Muscle of leg (tissue), 11 donors: Measurements from ENCODE around the gene GPATCH4. TPM values are rescaled to one million over a fixed set of nuclear protein-coding genes. Genes with fewer than 3 reads are reported as not detected.

Experiments
- DNase-seq: peaks from one replicate; pipeline ENCODE4 v3.0.0; 2013
- H3K27ac ChIP-seq: one replicate; pipeline ENCODE4 v1.5.1; 2013; ENCODE audit warnings: mild to moderate bottlenecking, low read length, control low read depth
- H3K27me3 ChIP-seq: one replicate; pipeline ENCODE4 v1.6.1; 2013; ENCODE audit warnings: low read length; ENCODE audit not compliant: control insufficient read depth, insufficient read depth
- H3K36me3 ChIP-seq: one replicate; pipeline ENCODE4 v1.6.1; 2013; ENCODE audit warnings: low read length; ENCODE audit not compliant: control insufficient read depth, insufficient read depth
- H3K4me1 ChIP-seq: one replicate; pipeline ENCODE4 v1.6.1; 2013; ENCODE audit warnings: low read length; ENCODE audit not compliant: control insufficient read depth, insufficient read depth
- H3K4me3 ChIP-seq: one replicate; pipeline ENCODE4 v1.5.1; 2013; ENCODE audit warnings: low read length, control low read depth
- H3K9me3 ChIP-seq: replicated peaks from 2 replicates; pipeline ENCODE4 v1.6.1; 2013; ENCODE audit warnings: low read depth, low read length; ENCODE audit not compliant: control insufficient read depth
- WGBS: methylation state at CpG from one replicate; pipeline ENCODE4 v1.1.5; 2013; ENCODE audit warnings: missing lambda C conversion rate; ENCODE audit not compliant: insufficient coverage; 5-methylcytosine and 5-hydroxymethylcytosine counted together
- polyA plus RNA-seq, 8 donors: library from polyadenylated mRNA; unstranded; fragments of 120-200 nt; gene quantifications; one replicate each; pipeline versions ENCODE4 v1.2.1 to v1.2.3, GENCODE V29; 2013; ENCODE audit warnings: inconsistent platforms in 1 of 8, low replicate concordance in 1 of 8; ENCODE audit not compliant: insufficient read length in 8 of 8, insufficient read depth in 1 of 8
- total RNA-seq: library from RNA; stranded (reverse); fragments of 120-200 nt; gene quantifications from one replicate; pipeline ENCODE4 v1.2.4, GENCODE V29; 2013

Gene GPATCH4
- total and polyA plus RNA-seq, 9 donors = 10.6 to 32.9 (median 27.7) TPM

GRCh38 chr1:156550346-156550745 lies 50.9 kb downstream of the GPATCH4 start:
- no peaks in the 10 kb centered on the region for H3K9me3 ChIP-seq
- peaks cover 36% of the 10 kb centered on the region for H3K36me3 ChIP-seq
- no peak overlapping the region for H3K4me3 ChIP-seq
- 83% methylated on average over 4 of the region's 5 CpGs for WGBS
- no peak overlapping the region for H3K27ac ChIP-seq
- no peaks in the 10 kb centered on the region for H3K4me1 ChIP-seq
- DNase-seq = no peak
- no peaks in the 10 kb centered on the region for H3K27me3 ChIP-seq

GRCh38 chr1:156549831-156550230 lies 51.4 kb downstream of the GPATCH4 start:
- DNase-seq = no peak

GRCh38 chr1:156549390-156549789 lies 51.9 kb downstream of the GPATCH4 start:
- no peaks in the 10 kb centered on the region for H3K4me1 ChIP-seq
- H3K36me3 ChIP-seq = peaks cover 36% of the 10 kb centered on the region
- H3K4me3 ChIP-seq = no peak overlapping the region
- no peak overlapping the region for H3K27ac ChIP-seq
- no peak for DNase-seq
- H3K27me3 ChIP-seq = no peaks in the 10 kb centered on the region
- no peaks in the 10 kb centered on the region for H3K9me3 ChIP-seq
- WGBS = 72% methylated on average over 2 of the region's 2 CpGs

More at GRCh38 chr1:156549831-156550230, 51.4 kb downstream of the GPATCH4 start:
- H3K36me3 ChIP-seq = peaks cover 36% of the 10 kb centered on the region
- H3K9me3 ChIP-seq = no peaks in the 10 kb centered on the region
- no peaks in the 10 kb centered on the region for H3K4me1 ChIP-seq
- H3K27me3 ChIP-seq = no peaks in the 10 kb centered on the region
- WGBS = 83% methylated on average over 1 of the region's 1 CpG
- no peak overlapping the region for H3K4me3 ChIP-seq
- H3K27ac ChIP-seq = no peak overlapping the region

- DNase-seq = no peak
- WGBS = 73% methylated on average over 6 of the region's 9 CpGs
- peaks cover 46% of the 10 kb centered on the region for H3K36me3 ChIP-seq
These were observed 53.3 kb downstream of the GPATCH4 start for GRCh38 chr1:156547982-156548381.

GRCh38 chr1:156547434-156547833 lies 53.8 kb downstream of the GPATCH4 start:
- H3K27ac ChIP-seq = no peak overlapping the region
- 100% methylated on average over 1 of the region's 4 CpGs for WGBS
- no peaks in the 10 kb centered on the region for H3K9me3 ChIP-seq
- DNase-seq = no peak
- no peak overlapping the region for H3K4me3 ChIP-seq
- H3K27me3 ChIP-seq = no peaks in the 10 kb centered on the region
- no peaks in the 10 kb centered on the region for H3K4me1 ChIP-seq
- peaks cover 46% of the 10 kb centered on the region for H3K36me3 ChIP-seq

More at GRCh38 chr1:156547982-156548381, 53.3 kb downstream of the GPATCH4 start:
- Histone ChIP-seq H3K9me3 (no peaks in the 10 kb centered on the region), H3K27me3 (no peaks in the 10 kb centered on the region), H3K4me1 (no peaks in the 10 kb centered on the region), H3K27ac (no peak overlapping the region), H3K4me3 (no peak overlapping the region)

- Histone ChIP-seq H3K4me1 (no peaks in the 10 kb centered on the region), H3K4me3 (no peak overlapping the region), H3K27ac (no peak overlapping the region), H3K36me3 (peaks cover 36% of the 10 kb centered on the region), H3K9me3 (no peaks in the 10 kb centered on the region), H3K27me3 (no peaks in the 10 kb centered on the region)
- no peak for DNase-seq
- 75% methylated on average over 1 of the region's 3 CpGs for whole genome bisulfite sequencing
These were observed 55.0 kb downstream of the GPATCH4 start for GRCh38 chr1:156546267-156546666.

- no peak overlapping the region for H3K27ac ChIP-seq
- no peaks in the 10 kb centered on the region for H3K9me3 ChIP-seq
- no peaks in the 10 kb centered on the region for H3K27me3 ChIP-seq
- H3K4me3 ChIP-seq = no peak overlapping the region
- H3K36me3 ChIP-seq = peaks cover 35% of the 10 kb centered on the region
- 90% methylated on average over 3 of the region's 3 CpGs for WGBS
- no peaks in the 10 kb centered on the region for H3K4me1 ChIP-seq
- no peak for DNase-seq
These were observed 56.6 kb downstream of the GPATCH4 start for GRCh38 chr1:156544592-156545102.

Other genes starting within 250 kb of the GPATCH4 start
- not detected for gene RHBG, start 232.3 kb downstream of the GPATCH4 start, total RNA-seq
- gene RHBG, start 232.3 kb downstream of the GPATCH4 start, polyA plus RNA-seq = 1 to 10 TPM in 1 of 8 donors, under 1 TPM in 2, not detected in 5; 0.13 to 1.2 (median 0.49) TPM
- gene MEF2D, start 100.7 kb downstream of the GPATCH4 start, total RNA-seq = 16.8 TPM
- 10 to 100 TPM; 48.8 to 75.3 (median 60.8) TPM for gene MEF2D, start 100.7 kb downstream of the GPATCH4 start, polyA plus RNA-seq
- gene IQGAP3, start 28.9 kb downstream of the GPATCH4 start, total RNA-seq = 5.3 TPM
- 10 to 100 TPM in 2 of 8 donors, 1 to 10 TPM in 6; 5.7 to 11.8 (median 8.7) TPM for gene IQGAP3, start 28.9 kb downstream of the GPATCH4 start, polyA plus RNA-seq
- 0.09 TPM for gene TTC24, start 21.8 kb downstream of the GPATCH4 start, total RNA-seq
- under 1 TPM; 0.05 to 0.61 (median 0.20) TPM for gene TTC24, start 21.8 kb downstream of the GPATCH4 start, polyA plus RNA-seq
- 36.0 TPM for gene NAXE, start 9.7 kb downstream of the GPATCH4 start, total RNA-seq
- gene NAXE, start 9.7 kb downstream of the GPATCH4 start, polyA plus RNA-seq = 10 to 100 TPM; 24.9 to 33.9 (median 28.6) TPM
- 0.44 TPM for gene HAPLN2, start 17.9 kb upstream of the GPATCH4 start, total RNA-seq
- under 1 TPM; 0.11 to 0.75 (median 0.41) TPM for gene HAPLN2, start 17.9 kb upstream of the GPATCH4 start, polyA plus RNA-seq
- gene BCAN, start 40.6 kb upstream of the GPATCH4 start, total RNA-seq = 0.58 TPM
- 1 to 10 TPM; 1.7 to 4.8 (median 2.9) TPM for gene BCAN, start 40.6 kb upstream of the GPATCH4 start, polyA plus RNA-seq
- gene NES, start 75.9 kb upstream of the GPATCH4 start, total RNA-seq = 590 TPM
- 1,000 to 10,000 TPM in 3 of 8 donors, 100 to 1,000 TPM in 5; 662 to 1,263 (median 888) TPM for gene NES, start 75.9 kb upstream of the GPATCH4 start, polyA plus RNA-seq
- 268 TPM for gene CRABP2, start 104.1 kb upstream of the GPATCH4 start, total RNA-seq
- 100 to 1,000 TPM; 209 to 376 (median 271) TPM for gene CRABP2, start 104.1 kb upstream of the GPATCH4 start, polyA plus RNA-seq
- 13.9 TPM for gene METTL25B, start 127.0 kb upstream of the GPATCH4 start, total RNA-seq
- gene METTL25B, start 127.0 kb upstream of the GPATCH4 start, polyA plus RNA-seq = 10 to 100 TPM; 13.9 to 24.7 (median 18.6) TPM
- gene ISG20L2, start 127.3 kb upstream of the GPATCH4 start, total RNA-seq = 14.0 TPM
- gene ISG20L2, start 127.3 kb upstream of the GPATCH4 start, polyA plus RNA-seq = 10 to 100 TPM; 20.7 to 29.4 (median 25.3) TPM
- gene MRPL24, start 139.6 kb upstream of the GPATCH4 start, total RNA-seq = 65.0 TPM
- gene MRPL24, start 139.6 kb upstream of the GPATCH4 start, polyA plus RNA-seq = 10 to 100 TPM; 64.7 to 74.0 (median 69.1) TPM
- 123 TPM for gene HDGF, start 150.2 kb upstream of the GPATCH4 start, total RNA-seq
- gene HDGF, start 150.2 kb upstream of the GPATCH4 start, polyA plus RNA-seq = 100 to 1,000 TPM; 145 to 184 (median 166) TPM
- 22.7 TPM for gene PRCC, start 166.1 kb upstream of the GPATCH4 start, total RNA-seq
- 10 to 100 TPM; 55.8 to 75.7 (median 63.4) TPM for gene PRCC, start 166.1 kb upstream of the GPATCH4 start, polyA plus RNA-seq
- gene SH2D2A, start 215.4 kb upstream of the GPATCH4 start, total RNA-seq = 0.71 TPM
- gene SH2D2A, start 215.4 kb upstream of the GPATCH4 start, polyA plus RNA-seq = 1 to 10 TPM in 4 of 8 donors, under 1 TPM in 4; 0.61 to 1.4 (median 0.98) TPM